T1000 (cell line): ENCODE data around the gene VGLL4.
"Not testable (repeated sequence)": the region's sequence is repeated elsewhere in the genome, so short reads cannot be mapped to it uniquely, and the experiment has no call there.

Experiments used
- DNase-seq: peaks from one replicate; lab custom pipeline; 2025; ENCODE audit warnings: mixed read lengths; lab: John Stamatoyannopoulos, UW

The VGLL4 gene, protein sequence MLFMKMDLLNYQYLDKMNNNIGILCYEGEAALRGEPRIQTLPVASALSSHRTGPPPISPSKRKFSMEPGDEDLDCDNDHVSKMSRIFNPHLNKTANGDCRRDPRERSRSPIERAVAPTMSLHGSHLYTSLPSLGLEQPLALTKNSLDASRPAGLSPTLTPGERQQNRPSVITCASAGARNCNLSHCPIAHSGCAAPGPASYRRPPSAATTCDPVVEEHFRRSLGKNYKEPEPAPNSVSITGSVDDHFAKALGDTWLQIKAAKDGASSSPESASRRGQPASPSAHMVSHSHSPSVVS

DNA sequence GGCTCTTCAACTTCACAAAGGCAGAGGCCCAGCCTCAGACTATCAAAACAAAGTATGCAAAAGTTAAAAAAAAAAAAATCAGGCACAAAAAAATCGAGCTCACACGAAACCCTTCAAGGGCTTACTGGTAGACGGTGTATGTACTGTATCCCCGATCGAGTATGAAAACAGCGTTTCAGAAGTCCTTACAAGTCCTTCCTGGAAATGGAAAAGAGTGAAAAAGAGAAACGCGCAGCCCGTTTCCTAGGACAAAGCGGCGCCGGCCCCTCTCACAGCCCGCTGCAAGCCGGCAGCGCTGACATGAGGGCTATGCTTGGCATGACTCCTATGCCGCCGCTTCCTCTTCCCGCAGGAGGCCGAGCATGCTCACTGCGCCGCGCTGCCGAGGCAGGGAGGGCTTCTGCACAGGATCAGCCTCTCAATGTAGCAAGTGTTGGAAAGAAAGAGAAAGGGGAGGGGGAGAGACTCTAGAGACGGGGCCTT, at the start of gene VGLL4:
TSS of gene VGLL4 (minus strand) at position 311 of the 483 bp plus-strand sequence. CDS start 397 bp downstream, outside the sequence.
- peak; percentile 75 for DNase-seq

DNA sequence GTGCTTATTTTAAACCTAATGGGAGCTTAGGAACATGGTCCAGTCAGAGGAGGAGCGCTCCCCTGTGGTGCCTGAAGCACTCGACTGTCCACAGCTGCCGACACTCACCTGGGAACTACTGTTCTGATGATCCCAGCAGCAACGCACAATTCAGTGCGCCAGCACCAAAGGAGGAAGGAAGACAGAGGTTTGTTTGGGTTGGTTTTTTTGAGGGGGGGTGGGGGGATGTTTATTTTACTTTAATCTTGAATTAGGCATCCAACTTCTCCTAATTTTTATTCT, 48.8 kb upstream of the VGLL4 start:
- no peak for DNase-seq

DNA sequence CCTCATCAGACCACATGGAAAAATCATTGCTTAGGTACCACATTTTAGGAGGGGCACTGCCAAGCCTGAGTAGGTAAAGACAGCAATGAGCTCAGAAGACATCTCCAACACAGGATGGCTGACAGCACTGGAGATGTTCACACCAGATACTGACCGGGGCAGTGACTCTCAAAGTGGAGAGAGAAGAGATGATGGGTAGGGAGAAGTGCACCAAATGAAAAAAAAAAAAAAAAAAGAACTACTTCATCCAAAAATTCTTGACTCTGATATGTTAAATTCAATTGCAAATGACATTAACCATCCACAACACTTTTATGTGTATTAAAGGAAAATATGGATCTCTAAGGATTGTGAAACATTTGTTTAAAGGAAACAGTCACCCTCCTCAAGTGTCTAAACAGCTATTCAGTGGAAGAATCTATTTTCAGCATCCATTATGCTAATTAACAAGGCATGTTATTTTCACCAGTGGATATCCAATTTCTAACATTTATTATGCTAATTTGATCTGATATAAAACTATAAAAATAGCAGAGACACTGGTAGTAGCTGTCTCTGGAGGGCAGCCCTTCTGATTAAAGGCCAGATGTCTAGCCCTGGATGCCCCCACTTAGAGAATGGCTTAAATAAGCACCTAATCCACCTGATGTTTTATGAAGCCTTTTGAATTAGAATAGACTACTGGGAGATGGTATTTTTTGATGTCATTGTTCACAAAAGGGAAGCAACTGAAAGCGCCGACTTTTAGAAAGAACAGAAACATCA, 48.2 kb upstream of the VGLL4 start:
- DNase-seq, result no peak

DNA sequence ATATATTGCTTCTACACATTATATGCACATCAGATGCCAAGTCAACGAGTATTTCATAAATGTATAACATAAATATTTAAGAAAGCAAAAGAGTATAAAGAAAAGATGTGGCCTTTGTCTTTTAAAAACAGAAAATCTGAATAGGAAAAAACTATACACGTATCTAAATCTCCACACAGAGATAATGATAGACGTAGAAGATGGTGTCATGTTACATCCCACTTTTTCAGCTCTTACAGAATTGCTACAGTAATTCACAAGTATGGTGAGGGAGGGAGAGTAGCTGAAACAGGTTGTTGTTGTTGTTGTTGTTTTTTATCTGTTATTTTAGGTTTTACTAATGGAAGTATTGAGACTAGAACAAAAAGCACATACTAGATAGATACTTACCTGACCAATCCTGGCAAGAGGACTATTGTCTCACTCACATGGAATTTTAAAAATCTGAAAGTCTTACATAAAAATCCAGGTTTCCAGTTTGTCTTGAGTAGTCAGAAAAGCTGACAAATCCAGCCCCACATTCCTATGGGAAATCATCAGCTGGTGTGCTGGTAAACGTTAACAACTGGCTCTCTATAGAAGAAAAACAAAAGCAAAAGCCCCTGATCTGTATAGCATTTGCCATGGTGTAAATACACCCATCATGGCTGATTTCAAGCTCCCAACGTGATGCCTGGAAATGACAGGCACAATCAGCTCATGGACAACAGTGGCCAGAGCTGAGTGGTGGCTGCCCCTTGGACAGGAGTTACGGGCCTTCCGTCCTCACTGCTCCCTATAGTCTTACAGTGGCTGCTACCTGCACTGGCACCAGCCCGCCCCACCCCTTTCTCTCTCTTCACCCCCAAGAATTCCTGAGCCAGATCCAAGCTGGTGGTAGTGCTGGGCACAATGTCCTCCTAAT, 47.4 kb upstream of the VGLL4 start:
- no peak for DNase-seq

DNA sequence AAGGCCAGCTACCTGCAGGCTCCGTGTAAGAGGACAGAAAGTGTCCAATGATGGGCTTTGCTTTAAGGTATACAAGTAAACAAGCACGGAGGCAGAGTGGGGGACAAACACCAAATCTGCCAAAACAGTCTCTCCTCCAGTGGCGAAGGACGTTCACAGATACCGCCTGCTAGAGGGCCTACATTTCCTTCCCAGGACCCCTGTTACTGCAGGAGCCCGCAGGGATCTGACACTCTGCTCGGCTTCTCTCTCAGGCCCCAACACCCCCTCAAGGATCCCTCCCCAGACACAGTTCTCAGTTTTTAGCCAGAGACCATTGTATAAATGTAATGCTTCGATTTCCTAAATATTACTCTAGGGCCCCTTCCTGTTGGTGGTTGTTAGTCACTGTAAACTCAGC, 46.0 kb upstream of the VGLL4 start:
- no peak for DNase-seq

DNA sequence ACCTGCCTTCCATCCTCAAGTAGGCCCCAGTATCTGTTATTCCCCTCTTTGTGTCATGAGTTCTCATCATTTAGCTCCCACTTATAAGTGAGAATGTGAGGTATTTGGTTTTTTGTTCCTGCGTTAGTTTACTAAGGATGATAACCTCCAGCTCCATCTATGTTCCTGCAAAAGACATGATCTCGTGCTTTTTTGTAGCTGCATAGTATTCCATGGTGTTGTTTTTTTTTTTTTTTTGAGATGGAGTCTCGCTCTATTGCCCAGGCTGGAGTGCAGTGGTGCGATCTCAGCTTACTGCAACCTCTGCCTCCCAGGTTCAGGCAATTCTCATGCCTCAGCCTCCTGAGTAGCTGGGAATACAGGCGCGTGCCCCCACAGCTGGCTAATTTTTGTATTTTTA, 41.3 kb upstream of the VGLL4 start:
- not testable (repeated sequence) for DNase-seq

DNA sequence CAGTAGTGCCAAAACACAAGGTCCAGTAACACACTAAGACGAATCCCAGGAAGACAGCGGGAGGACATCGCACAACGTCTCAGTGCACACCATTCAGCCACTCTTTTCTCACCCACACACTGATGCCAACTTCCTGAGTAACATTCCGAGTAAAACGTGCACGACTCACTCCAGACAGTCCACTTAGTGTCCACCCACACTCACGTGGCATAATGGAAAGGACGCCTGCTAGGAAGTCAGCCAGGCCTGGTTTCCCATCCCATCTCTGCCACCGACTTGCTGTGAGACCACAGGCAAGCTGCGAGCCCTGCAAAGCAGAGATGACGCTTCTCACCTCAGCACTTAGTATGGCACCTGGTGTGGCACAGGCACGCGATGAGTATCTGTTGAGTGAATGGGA, 36.8 kb upstream of the VGLL4 start:
- DNase-seq, result no peak

DNA sequence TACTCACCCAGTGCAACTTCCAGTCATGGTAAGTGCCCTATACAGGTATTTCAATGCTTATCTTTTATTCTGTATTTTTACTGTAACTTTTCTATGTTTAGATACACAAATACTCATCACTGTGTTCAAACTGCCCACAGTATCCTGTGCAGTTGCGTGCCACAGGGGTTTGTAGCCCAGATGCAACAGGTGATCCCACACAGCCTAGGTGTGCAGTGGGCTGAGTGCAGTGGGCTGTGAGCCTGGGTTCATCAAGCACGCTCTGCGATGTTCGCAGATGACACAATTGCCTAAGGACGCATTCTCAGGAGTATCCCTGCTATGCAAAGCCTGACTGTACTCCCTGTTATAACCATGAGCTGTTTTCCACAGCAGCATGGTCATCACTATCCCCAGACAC, 36.2 kb upstream of the VGLL4 start:
- DNase-seq, result no peak

DNA sequence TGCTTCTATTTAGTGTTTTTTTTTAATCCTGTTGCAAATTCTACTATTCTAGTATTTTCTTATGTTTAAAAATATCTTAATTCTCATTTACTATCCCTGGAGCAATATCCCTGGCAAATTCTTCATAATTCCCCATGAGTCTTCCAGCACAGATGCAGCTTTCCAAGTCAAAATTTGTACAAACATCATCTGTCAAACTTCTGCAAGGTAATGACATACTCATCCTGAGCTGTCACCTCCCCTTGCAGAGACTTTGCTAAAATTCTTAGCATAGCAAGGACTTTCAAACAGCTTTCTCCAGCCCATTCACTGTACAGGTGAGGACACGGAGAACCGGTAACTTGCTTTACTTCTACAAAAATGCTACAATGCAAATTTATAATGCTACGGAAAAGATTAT, 28.6 kb upstream of the VGLL4 start:
- DNase-seq, result no peak

DNA sequence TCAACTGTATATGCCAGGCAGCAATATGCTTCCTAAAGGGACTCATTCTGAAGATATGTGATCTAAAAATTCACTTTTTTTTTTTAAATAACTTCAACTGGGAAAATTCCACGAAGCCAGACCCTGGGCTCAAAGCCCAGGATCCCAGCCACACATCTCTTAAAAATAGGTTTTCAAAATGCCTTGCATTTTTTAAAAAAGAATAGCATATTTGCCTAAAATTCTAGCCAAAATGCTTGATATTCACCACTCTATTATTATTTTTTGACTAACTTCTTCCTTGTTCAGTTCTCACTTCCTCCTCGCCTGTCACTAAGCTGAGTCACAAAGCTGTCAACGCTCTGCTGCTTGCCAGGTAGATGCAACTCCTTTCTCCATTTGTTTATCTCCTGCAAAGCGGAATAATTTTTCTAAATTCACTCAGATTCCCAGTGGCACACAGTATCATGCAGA, 28.0 kb upstream of the VGLL4 start:
- no peak for DNase-seq

DNA sequence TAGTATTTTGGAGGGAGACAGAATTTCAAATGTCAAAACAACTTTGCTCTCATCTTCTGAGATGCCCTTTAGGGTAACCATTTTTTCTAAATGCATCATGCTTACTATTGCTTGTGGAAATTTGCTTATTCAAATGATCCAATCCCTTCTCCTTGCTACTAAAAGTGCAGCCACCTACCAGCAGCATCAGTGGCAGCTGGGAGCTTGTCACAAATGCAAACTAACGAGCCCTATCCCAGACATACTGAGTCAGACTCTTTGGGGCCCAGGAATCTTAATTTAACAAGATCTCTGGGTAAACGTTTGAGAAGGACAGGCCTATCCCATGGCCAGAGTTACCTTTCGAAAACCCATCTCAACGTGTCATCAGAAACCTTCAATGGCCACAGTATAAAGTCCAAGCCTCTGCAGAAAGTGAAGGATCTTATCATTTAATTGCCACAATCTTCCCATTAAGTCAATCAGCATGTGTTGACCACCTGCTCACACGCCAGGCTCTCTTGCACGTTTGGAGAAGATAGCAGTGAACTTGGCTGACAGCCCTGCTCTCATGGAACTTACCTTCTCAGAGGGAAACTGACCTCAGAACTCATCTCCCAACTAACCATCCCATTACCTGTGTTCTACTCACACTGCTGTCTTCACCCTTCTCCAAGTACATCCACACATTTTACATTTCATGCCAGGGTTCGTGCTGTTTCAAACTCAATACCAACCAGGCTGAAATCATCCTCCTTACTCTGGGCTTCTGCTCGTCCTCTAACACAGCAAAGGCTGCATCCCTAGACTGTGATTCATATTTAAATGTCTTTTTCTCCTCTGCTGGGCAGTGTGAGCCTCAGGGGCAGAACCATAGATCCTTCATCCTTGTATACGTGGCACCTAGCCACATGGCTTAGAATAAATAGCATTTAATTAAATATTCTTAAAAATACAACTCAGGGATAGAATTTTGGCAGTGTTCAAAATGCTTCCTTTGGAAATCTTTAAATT, 24.8 kb upstream of the VGLL4 start:
- no peak for DNase-seq

DNA sequence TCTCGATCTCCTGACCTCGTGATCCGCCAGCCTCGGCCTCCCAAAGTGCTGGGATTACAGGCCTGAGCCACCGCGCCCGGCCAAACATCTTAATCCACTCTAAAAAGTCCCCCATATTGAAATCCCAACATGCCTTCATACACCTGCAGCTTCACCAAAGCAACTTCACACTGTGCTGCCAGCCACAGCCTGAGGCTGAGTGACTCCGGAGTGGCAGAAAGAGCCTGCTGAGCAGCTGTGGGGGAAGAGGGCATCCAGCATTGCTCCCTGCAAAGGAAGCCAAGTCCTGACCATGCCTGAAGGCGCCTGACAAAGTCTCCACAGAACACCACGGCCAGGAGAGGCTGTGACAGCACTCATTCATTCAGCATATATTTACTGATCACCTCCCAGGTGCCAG, 21.6 kb upstream of the VGLL4 start:
- DNase-seq, result no peak

DNA sequence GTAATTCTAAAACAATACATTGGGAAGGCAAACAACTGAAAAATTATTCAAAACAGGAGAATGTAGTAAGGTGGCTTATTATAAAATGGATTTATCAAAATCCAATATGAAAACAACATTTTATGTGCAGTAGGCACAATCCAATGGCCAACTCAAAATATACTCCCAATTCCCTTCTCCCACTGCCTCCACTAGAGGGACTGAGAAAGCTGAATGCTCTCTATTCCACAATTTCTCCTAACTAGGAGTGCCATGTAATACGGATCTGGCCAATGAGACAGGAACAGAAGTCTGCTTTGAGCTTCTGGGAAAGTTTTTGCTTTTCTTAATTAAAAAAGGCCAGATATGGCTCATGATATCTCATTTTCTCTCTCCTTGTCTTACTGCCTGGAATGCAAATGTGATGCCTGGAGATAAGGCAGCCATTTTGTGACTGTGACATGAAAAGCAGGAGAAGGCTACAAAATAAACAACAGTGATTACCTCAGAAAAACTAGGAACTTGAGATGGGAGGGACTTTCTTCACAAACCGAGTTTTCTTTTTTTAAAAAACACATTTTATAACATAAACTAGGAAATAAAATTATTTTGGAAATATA, 18.8 kb upstream of the VGLL4 start:
- no peak for DNase-seq

DNA sequence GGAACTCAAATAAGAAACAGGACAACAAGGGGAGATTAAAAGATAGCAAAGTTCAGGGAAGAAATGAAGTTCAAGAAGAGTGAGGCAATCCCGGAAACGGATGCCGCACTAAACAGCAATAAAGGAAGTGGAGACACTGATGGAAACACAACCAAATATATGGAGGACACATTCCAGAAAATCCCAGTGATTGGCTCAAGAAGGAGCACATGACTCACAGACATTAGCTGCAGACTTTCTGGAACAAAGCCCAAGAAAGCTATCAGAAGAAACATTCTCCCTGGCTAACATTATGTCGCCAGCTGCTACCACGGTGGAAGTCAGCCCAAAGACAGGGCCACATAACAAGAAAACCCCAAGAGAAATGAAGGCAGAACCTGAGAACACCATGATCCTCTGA, 18.1 kb upstream of the VGLL4 start:
- DNase-seq, result no peak

DNA sequence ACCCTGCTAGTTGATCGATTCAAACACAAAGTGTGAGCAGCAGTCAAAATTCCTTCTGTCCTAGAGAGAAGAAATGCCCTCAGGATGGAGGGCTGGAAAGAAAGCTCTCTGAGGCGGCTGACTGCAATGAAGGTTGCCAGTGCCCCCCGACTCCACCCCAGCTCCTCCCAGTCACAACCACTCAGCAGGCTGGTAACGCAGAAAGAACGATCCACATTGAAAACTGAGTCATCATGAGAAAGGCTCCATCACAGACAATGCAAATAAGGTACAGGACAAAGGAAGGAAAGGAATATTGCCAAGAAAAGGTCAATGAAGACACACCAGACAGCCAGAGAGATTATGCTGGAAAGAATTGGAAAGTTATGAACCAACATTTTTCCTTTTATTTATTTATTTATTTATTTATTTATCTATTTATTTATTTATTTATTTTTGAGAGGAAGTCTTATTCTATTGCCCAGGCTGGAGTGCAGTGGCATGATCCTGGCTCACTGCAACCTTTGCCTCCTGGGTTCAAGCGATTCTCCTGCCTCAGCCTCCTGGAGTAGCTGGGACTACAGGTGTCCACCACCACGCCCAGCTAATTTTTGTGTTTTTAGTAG, 17.4 kb upstream of the VGLL4 start:
- no peak for DNase-seq

DNA sequence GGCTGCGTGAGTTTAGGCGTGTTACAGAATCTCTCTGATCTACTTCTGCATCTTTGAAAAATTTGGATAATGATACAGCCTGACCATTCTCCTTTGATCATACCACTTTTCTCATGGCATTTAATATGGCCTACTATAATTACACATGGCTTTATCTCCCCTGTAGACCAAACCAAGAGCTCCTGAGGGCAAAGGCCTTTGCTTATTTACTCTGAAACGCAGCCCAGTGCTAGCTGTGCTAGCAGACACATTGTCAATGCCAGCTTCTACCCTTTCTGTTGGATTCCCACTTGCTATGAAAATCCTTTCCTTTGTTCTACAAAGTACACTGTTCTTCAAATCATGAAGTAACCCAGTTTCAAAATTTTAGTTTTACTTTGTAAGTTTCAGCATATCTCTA, 16.5 kb upstream of the VGLL4 start:
- DNase-seq, result no peak

DNA sequence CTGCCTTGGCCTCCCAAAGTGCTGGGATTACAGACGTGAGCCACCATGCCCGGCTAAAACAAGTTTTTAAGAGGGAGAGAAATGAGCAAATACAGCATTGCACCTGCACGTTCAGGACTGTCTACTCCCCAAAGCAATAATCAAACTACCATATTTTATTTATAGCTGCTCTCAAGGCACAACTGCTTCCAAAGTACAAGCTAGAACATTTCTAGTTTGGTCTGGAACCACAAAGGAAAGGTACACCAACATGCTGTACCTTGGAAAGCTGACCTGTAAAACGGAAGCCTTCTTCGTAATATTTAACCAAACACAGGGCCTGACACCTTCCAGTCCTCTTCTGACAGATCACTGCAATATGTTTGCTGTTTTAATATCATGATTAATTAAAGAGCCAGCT, 14.5 kb upstream of the VGLL4 start:
- DNase-seq, result no peak

DNA sequence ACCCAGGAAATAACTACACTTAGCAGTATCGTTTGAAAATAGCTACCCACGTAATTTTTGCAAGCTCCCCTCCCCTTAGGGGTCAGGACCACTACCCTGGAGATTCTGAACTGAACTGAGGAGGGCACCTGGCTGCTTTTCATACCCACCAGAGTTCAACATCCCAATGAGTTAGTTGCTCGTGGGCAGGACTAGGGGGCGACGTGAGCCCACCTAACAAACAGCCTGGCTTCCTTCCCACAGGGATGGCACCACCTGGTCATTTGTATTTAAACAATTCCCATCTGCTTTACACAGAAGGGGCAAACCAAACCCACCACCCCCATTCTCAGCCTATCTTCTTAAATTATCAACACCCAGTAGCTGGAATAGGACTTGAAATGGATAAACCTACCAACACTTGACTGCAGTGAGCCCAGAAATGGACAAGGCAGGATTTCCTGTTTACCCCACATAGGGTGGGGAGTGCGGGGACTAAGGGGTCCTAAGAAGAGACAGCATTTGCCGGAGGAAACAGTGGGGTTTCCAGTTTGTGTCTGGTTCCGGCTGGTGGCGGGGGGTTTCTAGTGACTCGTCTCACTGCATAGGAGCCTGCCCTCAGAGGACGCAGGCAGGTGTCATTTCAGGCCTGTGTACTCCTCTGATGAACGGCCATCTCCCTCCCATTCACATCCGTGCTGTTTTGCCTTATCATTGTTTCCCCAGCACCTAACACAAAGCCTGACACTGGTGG, 11.6 kb upstream of the VGLL4 start:
- no peak for DNase-seq

DNA sequence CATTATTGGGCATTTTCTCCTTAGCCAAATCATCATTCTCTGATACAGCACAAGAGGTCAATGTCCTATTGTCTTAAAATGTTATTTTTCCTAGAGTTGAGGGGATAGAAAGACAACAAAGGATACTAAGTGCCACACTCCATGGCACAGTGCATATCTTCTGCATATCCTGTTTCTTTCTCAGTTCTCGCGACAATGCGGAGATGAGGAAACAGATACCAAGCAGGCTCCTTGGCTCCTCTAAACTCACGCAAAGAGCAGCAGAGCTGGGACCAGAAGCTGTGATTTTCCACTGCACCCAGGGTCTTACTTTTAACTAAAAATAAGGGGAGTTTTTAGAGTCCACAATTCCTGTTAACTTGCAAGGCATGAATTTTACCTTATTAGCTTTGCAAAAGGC, 10.5 kb upstream of the VGLL4 start:
- no peak for DNase-seq
